ENCODE measurements around the gene IRS2.

The IRS2 gene

GRCh38 chr13:109703250-109703649 is 83.1 kb downstream of the IRS2 start:
- peak overlapping the region; percentile 95 for H3K27ac ChIP-seq
- no peak overlapping the region for H3K4me3 ChIP-seq
- peaks cover 80% of the 10 kb centered on the region for H3K4me1 ChIP-seq
- H3K9me3 ChIP-seq = peaks cover 18% of the 10 kb centered on the region
- peaks cover 8% of the 10 kb centered on the region; the same call in 1 of the 2 replicates for H3K36me3 ChIP-seq
- no peaks in the 10 kb centered on the region for H3K27me3 ChIP-seq
- H3K4me2 ChIP-seq = no peak overlapping the region
- no peak for TF ChIP-seq Cebpa-rat (IDR thresholded peaks at IDR 0.05)
- H4K20me1 ChIP-seq = no peaks in the 10 kb centered on the region
- no peak overlapping the region for H3K9ac ChIP-seq
